ENCODE data around the gene BRD8.

- TF ChIP-seq CTCF (IDR thresholded peaks at IDR 0.05; ENCODE audit: borderline replicate concordance, extremely low read depth, low read length, poor library complexity, severe bottlenecking) (no peak), EZH2 (IDR thresholded peaks at IDR 0.05; ENCODE audit: borderline replicate concordance, low read depth, low read length, severe bottlenecking) (no peak)
These were observed at the start of gene BRD8, which contains the start of gene KIF20A for GRCh38 chr5:138178516-138179276.
